Measurements from ENCODE around the gene GRM4. TPM values are rescaled to one million over a fixed set of nuclear protein-coding genes. Genes with fewer than 3 reads are reported as not detected.

The GRM4 gene
- total and polyA plus RNA-seq, 5 donors from 2014 or later: not detected

- peaks cover 10% of the 10 kb centered on the region for H3K4me1 ChIP-seq (ENCODE audit: control insufficient read depth, insufficient read depth, low read length, poor library complexity, severe bottlenecking)
- Mint-ChIP-seq H3K9me3 (peaks cover 0 to 7% (median 2%) of the 10 kb centered on the region in 7 donors), H3K27ac (no peak overlapping the region), H3K27me3 (peaks cover 56% of the 10 kb centered on the region), H3K4me1 (peaks cover 0 to 8% (median 2%) of the 10 kb centered on the region in 4 donors), H3K36me3 (no peaks in the 10 kb centered on the region), H3K4me3 (peak overlapping the region in 1 of 4 donors; percentile 28)
- H3K36me3 ChIP-seq (ENCODE audit: control insufficient read depth, insufficient read depth, low read length): no peaks in the 10 kb centered on the region
- H3K4me3 ChIP-seq (ENCODE audit: low read depth, low read length): no peak overlapping the region
- DNase-seq (peak; percentile 34 to 60 (median 45)), ATAC-seq (ENCODE audit: low read depth in 2 of 2) (peak; percentile 58 to 68)
- H3K27ac ChIP-seq (ENCODE audit: insufficient read depth, low read length, poor library complexity, severe bottlenecking): no peak overlapping the region
- H3K9me3 ChIP-seq (ENCODE audit: control insufficient read depth in 2 of 2, low read length in 2 of 2): peaks cover under 1 to 4% of the 10 kb centered on the region in 2 experiments
- H3K27me3 ChIP-seq (ENCODE audit: control insufficient read depth, insufficient read depth, low read length): peaks cover 5% of the 10 kb centered on the region
Measured at GRCh38 chr6:34154668-34155447, 9.0 kb upstream of the GRM4 start.

- ATAC-seq (ENCODE audit: low read depth in 2 of 2) (no peak), DNase-seq (no peak)
- Mint-ChIP-seq H3K27me3 (peaks cover 67% of the 10 kb centered on the region), H3K27ac (no peak overlapping the region), H3K36me3 (no peaks in the 10 kb centered on the region), H3K4me1 (peaks cover 0 to 8% (median 3%) of the 10 kb centered on the region in 4 donors), H3K9me3 (peaks cover 0 to 5% (median 0%) of the 10 kb centered on the region in 7 donors), H3K4me3 (no peak overlapping the region)
- Histone ChIP-seq H3K27ac (ENCODE audit: insufficient read depth, low read length, poor library complexity, severe bottlenecking) (no peak overlapping the region), H3K4me3 (ENCODE audit: low read depth, low read length) (no peak overlapping the region), H3K9me3 (ENCODE audit: control insufficient read depth in 2 of 2, low read length in 2 of 2) (no peaks in the 10 kb centered on the region), H3K36me3 (ENCODE audit: control insufficient read depth, insufficient read depth, low read length) (no peaks in the 10 kb centered on the region), H3K4me1 (ENCODE audit: control insufficient read depth, insufficient read depth, low read length, poor library complexity, severe bottlenecking) (peaks cover 10% of the 10 kb centered on the region), H3K27me3 (ENCODE audit: control insufficient read depth, insufficient read depth, low read length) (peaks cover 5% of the 10 kb centered on the region)
Measured at GRCh38 chr6:34152806-34153520, 7.1 kb upstream of the GRM4 start.

- no peak overlapping the region for H3K27ac ChIP-seq (ENCODE audit: insufficient read depth, low read length, poor library complexity, severe bottlenecking)
- no peak for ATAC-seq (ENCODE audit: low read depth in 2 of 2)
- peaks cover 69% of the 10 kb centered on the region for H3K27me3 Mint-ChIP-seq
- H3K27me3 ChIP-seq (ENCODE audit: control insufficient read depth, insufficient read depth, low read length): peaks cover 5% of the 10 kb centered on the region
- H3K27ac Mint-ChIP-seq: no peak overlapping the region
- H3K36me3 Mint-ChIP-seq: no peaks in the 10 kb centered on the region
- no peak for DNase-seq
- H3K9me3 Mint-ChIP-seq: no peaks in the 10 kb centered on the region
- H3K36me3 ChIP-seq (ENCODE audit: control insufficient read depth, insufficient read depth, low read length): no peaks in the 10 kb centered on the region
- H3K4me3 ChIP-seq (ENCODE audit: low read depth, low read length): no peak overlapping the region
- H3K4me1 ChIP-seq (ENCODE audit: control insufficient read depth, insufficient read depth, low read length, poor library complexity, severe bottlenecking): peaks cover 10% of the 10 kb centered on the region
- no peaks in the 10 kb centered on the region for H3K9me3 ChIP-seq (ENCODE audit: control insufficient read depth in 2 of 2, low read length in 2 of 2)
- no peak overlapping the region for H3K4me3 Mint-ChIP-seq
- H3K4me1 Mint-ChIP-seq: peaks cover 0 to 8% (median 3%) of the 10 kb centered on the region in 4 donors
Measured at GRCh38 chr6:34152042-34152524, 6.2 kb upstream of the GRM4 start.

GRCh38 chr6:34151321-34152041, 5.6 kb upstream of the GRM4 start:
- Mint-ChIP-seq H3K27ac (no peak overlapping the region), H3K27me3 (peaks cover 69% of the 10 kb centered on the region), H3K9me3 (no peaks in the 10 kb centered on the region), H3K4me3 (no peak overlapping the region), H3K36me3 (no peaks in the 10 kb centered on the region), H3K4me1 (peaks cover 0 to 10% (median 3%) of the 10 kb centered on the region in 4 donors)
- peaks cover 5% of the 10 kb centered on the region for H3K27me3 ChIP-seq (ENCODE audit: control insufficient read depth, insufficient read depth, low read length)
- no peaks in the 10 kb centered on the region for H3K36me3 ChIP-seq (ENCODE audit: control insufficient read depth, insufficient read depth, low read length)
- H3K4me3 ChIP-seq (ENCODE audit: low read depth, low read length): no peak overlapping the region
- ATAC-seq (ENCODE audit: low read depth in 2 of 2) (no peak), DNase-seq (no peak)
- H3K4me1 ChIP-seq (ENCODE audit: control insufficient read depth, insufficient read depth, low read length, poor library complexity, severe bottlenecking): peaks cover 10% of the 10 kb centered on the region
- no peak overlapping the region for H3K27ac ChIP-seq (ENCODE audit: insufficient read depth, low read length, poor library complexity, severe bottlenecking)
- H3K9me3 ChIP-seq (ENCODE audit: control insufficient read depth in 2 of 2, low read length in 2 of 2): no peaks in the 10 kb centered on the region

GRCh38 chr6:34150766-34151165, 4.9 kb upstream of the GRM4 start:
- Mint-ChIP-seq H3K36me3 (no peaks in the 10 kb centered on the region), H3K27ac (no peak overlapping the region), H3K4me3 (no peak overlapping the region), H3K4me1 (peaks cover 0 to 15% (median 3%) of the 10 kb centered on the region in 4 donors), H3K27me3 (peaks cover 70% of the 10 kb centered on the region), H3K9me3 (no peaks in the 10 kb centered on the region)
- H3K27ac ChIP-seq (ENCODE audit: insufficient read depth, low read length, poor library complexity, severe bottlenecking): no peak overlapping the region
- no peaks in the 10 kb centered on the region for H3K36me3 ChIP-seq (ENCODE audit: control insufficient read depth, insufficient read depth, low read length)
- H3K27me3 ChIP-seq (ENCODE audit: control insufficient read depth, insufficient read depth, low read length): peaks cover 5% of the 10 kb centered on the region
- no peak for DNase-seq
- no peak overlapping the region for H3K4me3 ChIP-seq (ENCODE audit: low read depth, low read length)
- peaks cover 12% of the 10 kb centered on the region for H3K4me1 ChIP-seq (ENCODE audit: control insufficient read depth, insufficient read depth, low read length, poor library complexity, severe bottlenecking)
- no peak for ATAC-seq (ENCODE audit: low read depth in 2 of 2)
- H3K9me3 ChIP-seq (ENCODE audit: control insufficient read depth in 2 of 2, low read length in 2 of 2): no peaks in the 10 kb centered on the region

- no peaks in the 10 kb centered on the region for H3K36me3 Mint-ChIP-seq
- Histone ChIP-seq H3K4me3 (ENCODE audit: low read depth, low read length) (no peak overlapping the region), H3K4me1 (ENCODE audit: control insufficient read depth, insufficient read depth, low read length, poor library complexity, severe bottlenecking) (peaks cover 18% of the 10 kb centered on the region), H3K27me3 (ENCODE audit: control insufficient read depth, insufficient read depth, low read length) (peaks cover 5% of the 10 kb centered on the region), H3K9me3 (ENCODE audit: control insufficient read depth in 2 of 2, low read length in 2 of 2) (no peaks in the 10 kb centered on the region), H3K36me3 (ENCODE audit: control insufficient read depth, insufficient read depth, low read length) (no peaks in the 10 kb centered on the region), H3K27ac (ENCODE audit: insufficient read depth, low read length, poor library complexity, severe bottlenecking) (no peak overlapping the region)
- H3K9me3 Mint-ChIP-seq: peaks cover 0 to 2% (median 0%) of the 10 kb centered on the region in 7 donors
- peaks cover 63% of the 10 kb centered on the region for H3K27me3 Mint-ChIP-seq
- H3K27ac Mint-ChIP-seq: no peak overlapping the region
- peaks cover 0 to 15% (median 3%) of the 10 kb centered on the region in 4 donors for H3K4me1 Mint-ChIP-seq
- no peak for ATAC-seq (ENCODE audit: low read depth in 2 of 2)
- no peak for DNase-seq
- no peak overlapping the region for H3K4me3 Mint-ChIP-seq
Measured at GRCh38 chr6:34149831-34150400, 4.0 kb upstream of the GRM4 start.

GRCh38 chr6:34149452-34149810, 3.5 kb upstream of the GRM4 start:
- H3K36me3 ChIP-seq (ENCODE audit: control insufficient read depth, insufficient read depth, low read length): no peaks in the 10 kb centered on the region
- no peak overlapping the region for H3K4me3 ChIP-seq (ENCODE audit: low read depth, low read length)
- no peak overlapping the region for H3K4me3 Mint-ChIP-seq
- peaks cover 5% of the 10 kb centered on the region for H3K27me3 ChIP-seq (ENCODE audit: control insufficient read depth, insufficient read depth, low read length)
- H3K27me3 Mint-ChIP-seq: peaks cover 63% of the 10 kb centered on the region
- no peak overlapping the region for H3K27ac ChIP-seq (ENCODE audit: insufficient read depth, low read length, poor library complexity, severe bottlenecking)
- peaks cover 0 to 2% (median 0%) of the 10 kb centered on the region in 7 donors for H3K9me3 Mint-ChIP-seq
- peaks cover 0 to 16% (median 3%) of the 10 kb centered on the region in 4 donors for H3K4me1 Mint-ChIP-seq
- DNase-seq: no peak
- ATAC-seq (ENCODE audit: low read depth in 2 of 2): no peak
- H3K36me3 Mint-ChIP-seq: no peaks in the 10 kb centered on the region
- H3K4me1 ChIP-seq (ENCODE audit: control insufficient read depth, insufficient read depth, low read length, poor library complexity, severe bottlenecking): peaks cover 18% of the 10 kb centered on the region
- H3K9me3 ChIP-seq (ENCODE audit: control insufficient read depth in 2 of 2, low read length in 2 of 2): no peaks in the 10 kb centered on the region
- no peak overlapping the region for H3K27ac Mint-ChIP-seq

Data from CD4-positive, CD25-positive, alpha-beta regulatory T cell (primary cell).